ENCODE measurements around the gene CDCA3.

DNA sequence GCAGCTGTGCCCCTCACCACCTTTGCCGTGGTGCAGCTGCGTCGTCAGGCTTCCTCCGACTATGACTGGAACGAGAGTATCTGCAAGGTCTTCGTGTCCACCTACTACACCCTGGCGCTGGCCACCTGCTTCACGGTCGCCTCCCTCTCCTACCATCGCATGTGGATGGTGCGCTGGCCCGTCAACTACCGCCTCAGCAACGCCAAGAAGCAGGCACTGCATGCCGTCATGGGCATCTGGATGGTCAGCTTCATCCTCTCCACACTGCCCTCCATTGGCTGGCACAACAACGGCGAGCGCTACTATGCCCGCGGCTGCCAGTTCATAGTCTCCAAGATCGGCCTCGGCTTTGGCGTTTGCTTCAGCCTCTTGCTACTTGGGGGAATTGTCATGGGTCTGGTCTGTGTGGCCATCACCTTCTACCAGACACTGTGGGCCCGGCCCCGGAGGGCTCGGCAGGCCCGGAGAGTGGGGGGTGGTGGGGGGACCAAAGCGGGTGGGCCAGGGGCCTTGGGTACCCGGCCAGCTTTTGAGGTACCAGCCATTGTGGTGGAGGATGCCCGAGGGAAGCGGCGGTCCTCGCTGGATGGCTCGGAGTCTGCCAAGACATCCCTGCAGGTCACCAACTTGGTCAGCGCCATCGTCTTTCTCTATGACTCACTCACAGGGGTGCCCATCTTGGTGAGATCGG, 26.9 kb downstream of the CDCA3 start:
- TF ChIP-seq POLR2A (IDR thresholded peaks at IDR 0.05; ENCODE audit: low read depth), result no peak
- TF ChIP-seq, protein P1, sequence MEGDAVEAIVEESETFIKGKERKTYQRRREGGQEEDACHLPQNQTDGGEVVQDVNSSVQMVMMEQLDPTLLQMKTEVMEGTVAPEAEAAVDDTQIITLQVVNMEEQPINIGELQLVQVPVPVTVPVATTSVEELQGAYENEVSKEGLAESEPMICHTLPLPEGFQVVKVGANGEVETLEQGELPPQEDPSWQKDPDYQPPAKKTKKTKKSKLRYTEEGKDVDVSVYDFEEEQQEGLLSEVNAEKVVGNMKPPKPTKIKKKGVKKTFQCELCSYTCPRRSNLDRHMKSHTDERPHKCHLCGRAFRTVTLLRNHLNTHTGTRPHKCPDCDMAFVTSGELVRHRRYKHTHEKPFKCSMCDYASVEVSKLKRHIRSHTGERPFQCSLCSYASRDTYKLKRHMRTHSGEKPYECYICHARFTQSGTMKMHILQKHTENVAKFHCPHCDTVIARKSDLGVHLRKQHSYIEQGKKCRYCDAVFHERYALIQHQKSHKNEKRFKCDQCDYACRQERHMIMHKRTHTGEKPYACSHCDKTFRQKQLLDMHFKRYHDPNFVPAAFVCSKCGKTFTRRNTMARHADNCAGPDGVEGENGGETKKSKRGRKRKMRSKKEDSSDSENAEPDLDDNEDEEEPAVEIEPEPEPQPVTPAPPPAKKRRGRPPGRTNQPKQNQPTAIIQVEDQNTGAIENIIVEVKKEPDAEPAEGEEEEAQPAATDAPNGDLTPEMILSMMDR (IDR thresholded peaks at IDR 0.05), result no peak
